Pulmonary artery endothelial cell (primary cell): Measurements from ENCODE around the gene ZNF440. TPM values are rescaled to one million over a fixed set of nuclear protein-coding genes. Genes with fewer than 3 reads are reported as not detected.
A peak's percentile ranks its signal among the peaks of the same experiment; 100 is the strongest.
"Not testable (repeated sequence)": the region's sequence is repeated elsewhere in the genome, so short reads cannot be mapped to it uniquely, and the experiment has no call there.

ENCODE experiments used
- DNase-seq: peaks from one replicate; pipeline ENCODE4 v3.0.0-alpha.2; 2011; ENCODE audit warnings: low read depth, low spot score
- total RNA-seq: library from RNA; depleted of rRNA; stranded (reverse); fragments of >200 nt; gene quantifications from 2 replicates; pipeline ENCODE4 v1.2.3, GENCODE V29; 2014

The ZNF440 gene
- total RNA-seq, 1 donor from 2014 or later = 6.3 TPM

- not testable (repeated sequence) for DNase-seq
Observed at GRCh38 chr19:11828957-11829876, 15.1 kb downstream of the ZNF440 start.

DNA sequence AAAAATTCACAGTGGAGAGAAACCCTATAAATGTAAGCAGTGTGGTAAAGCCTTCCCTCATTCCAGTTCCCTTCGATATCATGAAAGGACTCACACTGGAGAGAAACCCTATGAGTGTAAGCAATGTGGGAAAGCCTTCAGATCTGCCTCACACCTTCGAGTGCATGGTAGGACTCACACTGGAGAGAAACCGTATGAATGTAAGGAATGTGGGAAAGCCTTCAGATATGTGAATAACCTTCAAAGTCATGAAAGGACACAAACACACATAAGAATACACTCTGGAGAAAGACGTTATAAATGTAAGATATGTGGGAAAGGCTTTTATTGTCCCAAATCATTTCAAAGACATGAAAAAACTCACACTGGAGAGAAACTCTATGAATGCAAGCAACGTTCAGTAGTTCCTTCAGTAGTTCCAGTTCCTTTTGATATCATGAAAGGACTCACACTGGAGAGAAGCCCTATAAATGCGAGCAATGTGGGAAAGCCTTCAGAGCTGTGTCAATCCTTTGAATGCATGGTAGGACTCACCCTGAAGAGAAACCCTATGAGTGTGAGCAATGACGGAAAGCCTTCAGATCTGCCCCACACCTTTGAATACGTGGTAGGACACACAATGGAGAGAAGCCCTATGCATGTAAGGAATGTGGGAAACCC, 18.3 kb downstream of the ZNF440 start:
- no peak for DNase-seq

DNA sequence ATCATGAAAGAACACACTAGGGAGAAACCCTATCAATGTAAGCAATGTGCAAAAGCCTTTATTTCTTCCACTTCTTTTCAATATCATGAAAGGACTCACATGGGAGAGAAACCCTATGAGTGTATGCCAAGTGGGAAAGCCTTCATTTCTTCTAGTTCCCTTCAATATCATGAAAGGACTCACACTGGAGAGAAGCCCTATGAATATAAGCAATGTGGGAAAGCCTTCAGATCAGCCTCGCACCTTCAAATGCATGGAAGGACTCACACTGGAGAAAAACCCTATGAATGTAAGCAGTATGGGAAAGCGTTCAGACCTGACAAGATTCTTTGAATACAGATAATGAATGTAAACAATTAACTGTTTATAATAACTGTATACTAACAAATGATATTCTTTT, 19.5 kb downstream of the ZNF440 start:
- no peak for DNase-seq

GRCh38 chr19:11835626-11836066, 21.6 kb downstream of the ZNF440 start:
- DNase-seq = not testable (repeated sequence)

- DNase-seq = no peak
Observed at GRCh38 chr19:11843722-11844121, 29.6 kb downstream of the ZNF440 start.

DNA sequence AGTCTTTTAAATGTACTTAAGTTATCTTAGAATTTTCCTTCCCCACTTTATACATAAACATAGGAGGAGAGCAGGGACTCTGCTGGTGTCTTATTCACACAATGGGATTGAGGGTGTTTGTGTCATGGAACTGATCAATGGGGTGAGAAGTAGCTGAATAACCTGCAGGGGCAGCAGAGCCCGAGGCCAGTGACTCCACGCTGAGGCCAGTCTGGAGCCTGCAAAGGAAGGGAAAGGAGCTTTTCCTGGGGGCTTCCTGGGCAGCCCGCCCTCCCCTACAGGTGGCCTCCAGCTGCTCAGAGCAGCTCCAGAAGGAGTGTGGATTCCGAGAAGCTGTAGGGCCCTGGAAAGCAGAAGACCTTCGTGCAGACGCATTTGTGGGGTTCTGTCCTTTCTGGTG, 33.5 kb downstream of the ZNF440 start:
- DNase-seq = not testable (repeated sequence)

DNA sequence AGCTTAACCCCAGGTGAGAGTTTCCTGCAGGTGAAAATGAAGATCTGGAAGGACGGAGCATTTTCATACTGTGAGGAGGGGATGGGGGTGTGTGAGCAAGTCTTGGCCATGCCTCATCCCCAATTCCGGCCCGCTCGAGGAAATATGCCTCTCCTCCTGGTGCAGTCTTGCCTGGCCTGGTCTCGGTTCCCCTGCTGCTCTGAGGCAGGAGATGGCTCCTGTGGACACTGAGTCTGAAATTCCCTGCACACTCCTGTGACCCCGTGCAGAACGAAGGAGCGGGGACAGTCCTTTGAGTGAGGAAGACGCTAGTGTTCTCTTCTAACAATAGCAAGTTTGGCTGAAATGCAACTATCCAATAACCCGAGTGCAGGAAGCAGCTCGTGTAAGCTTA, 34.1 kb downstream of the ZNF440 start:
- no peak for DNase-seq

DNA sequence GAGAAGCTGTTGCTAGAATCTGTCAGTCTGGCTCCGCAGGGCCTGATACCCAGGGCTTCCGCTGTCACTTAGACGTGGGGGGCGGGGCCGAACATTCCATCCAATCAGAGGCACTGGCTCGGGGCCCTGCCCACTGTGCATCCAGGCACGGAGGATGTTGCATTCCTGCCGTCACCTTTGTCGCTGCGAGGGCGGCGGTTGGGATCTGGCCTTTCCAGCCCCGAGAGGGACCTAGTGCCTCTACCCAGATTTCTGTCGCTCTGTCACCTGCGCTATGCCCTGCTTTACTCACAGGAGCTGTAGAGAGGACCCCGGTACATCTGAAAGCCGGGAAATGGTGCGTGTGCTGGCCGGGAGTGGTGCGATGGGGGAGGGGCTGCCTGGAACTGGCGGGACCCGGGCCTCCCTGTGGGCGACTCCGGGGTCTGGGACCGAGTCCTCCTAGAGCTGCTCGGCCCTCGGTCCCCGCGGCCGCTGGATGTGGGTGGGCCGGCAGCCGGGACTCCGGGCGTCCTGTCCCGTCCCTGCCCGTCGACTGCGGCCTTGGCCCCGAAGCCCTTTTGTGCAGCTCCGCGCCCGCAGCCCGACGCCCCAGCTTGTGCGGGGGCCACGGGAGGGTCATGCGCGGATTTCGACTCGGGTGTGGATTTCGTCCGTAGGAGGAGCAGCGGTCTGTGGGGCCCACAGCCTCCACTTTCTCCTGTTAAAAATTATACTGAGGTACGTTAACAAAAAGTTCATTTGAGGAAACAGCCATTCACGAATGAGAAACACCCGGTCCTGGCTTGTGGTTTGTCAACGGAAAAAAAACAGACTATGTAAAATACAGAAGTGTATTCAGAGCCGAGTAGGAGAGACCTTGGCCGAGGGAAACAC, 34.8 kb downstream of the ZNF440 start, which contains the start of gene ZNF439:
Gene ZNF439, plus strand, starts transcription at position 133 of the 876 bp plus-strand sequence. Its CDS starts 142 bp downstream, at position 275.
- no peak for DNase-seq

GRCh38 chr19:11850289-11850688, 36.2 kb downstream of the ZNF440 start:
- DNase-seq = not testable (repeated sequence)

DNA sequence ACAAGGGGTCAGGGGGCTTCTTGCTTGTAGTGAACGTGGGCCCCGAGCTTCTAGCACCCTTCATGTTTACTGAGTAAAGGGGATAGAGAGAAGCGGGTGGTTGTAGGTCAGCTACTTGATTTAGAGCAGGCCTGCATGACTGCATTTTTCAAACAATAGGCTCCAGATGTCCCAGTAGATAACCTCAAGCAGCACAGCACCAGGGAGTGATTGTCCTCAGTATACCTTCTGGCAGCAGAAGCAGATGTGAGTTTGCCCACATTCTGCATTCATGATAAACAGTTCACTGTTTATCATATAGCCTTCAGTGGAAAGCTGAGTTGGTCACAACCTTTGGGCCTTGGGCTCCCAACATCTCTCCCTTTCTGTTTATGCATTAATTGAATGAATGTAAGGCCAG, 39.3 kb downstream of the ZNF440 start:
- no peak for DNase-seq

DNA sequence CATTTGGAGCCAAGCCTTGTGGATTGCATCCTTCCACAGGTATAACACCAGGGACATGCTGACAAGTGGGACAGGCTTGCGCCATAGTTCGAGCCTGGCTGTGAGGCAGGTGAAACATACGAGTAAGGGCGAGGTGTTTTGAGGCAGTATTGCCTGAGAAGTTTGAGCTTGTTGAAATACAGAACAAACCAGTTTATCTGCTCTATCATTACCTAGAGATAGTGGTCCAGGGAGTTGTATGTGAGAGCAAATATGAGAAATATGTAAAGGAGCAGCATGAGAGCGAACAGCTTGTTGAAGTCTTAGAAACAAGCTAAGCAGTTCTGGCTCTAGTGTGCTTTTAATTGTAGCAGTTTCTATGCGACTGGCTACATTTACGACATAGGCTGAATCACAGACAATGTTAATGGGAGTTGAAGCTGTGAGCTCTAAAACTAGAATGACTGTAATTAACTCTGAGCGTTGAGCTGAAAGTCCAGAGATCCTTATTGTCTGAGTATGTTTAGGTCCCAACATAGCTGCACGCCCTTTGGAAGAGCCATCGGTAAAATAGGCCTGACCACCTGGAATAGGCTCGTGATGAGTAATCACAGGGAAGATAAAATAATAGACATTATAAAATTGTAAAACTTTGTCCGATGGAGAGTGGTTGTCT, 42.6 kb downstream of the ZNF440 start:
- no peak for DNase-seq

- DNase-seq = no peak
Observed at GRCh38 chr19:11860721-11861120, 46.6 kb downstream of the ZNF440 start.

GRCh38 chr19:11861301-11861700, 47.2 kb downstream of the ZNF440 start:
- no peak for DNase-seq

DNA sequence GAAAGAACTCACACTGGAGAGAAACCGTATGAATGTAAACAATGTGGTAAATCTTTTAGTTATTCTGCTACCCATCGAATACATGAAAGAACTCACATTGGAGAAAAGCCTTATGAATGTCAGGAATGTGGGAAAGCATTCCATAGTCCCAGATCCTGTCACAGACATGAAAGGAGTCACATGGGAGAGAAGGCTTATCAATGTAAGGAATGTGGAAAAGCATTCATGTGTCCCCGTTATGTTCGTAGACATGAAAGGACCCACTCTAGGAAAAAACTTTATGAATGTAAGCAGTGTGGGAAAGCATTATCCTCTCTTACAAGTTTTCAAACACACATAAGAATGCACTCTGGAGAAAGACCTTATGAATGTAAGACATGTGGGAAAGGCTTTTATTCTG, 53.7 kb downstream of the ZNF440 start:
- not testable (repeated sequence) for DNase-seq

GRCh38 chr19:11868188-11868587, 54.1 kb downstream of the ZNF440 start:
- DNase-seq = no peak

DNA sequence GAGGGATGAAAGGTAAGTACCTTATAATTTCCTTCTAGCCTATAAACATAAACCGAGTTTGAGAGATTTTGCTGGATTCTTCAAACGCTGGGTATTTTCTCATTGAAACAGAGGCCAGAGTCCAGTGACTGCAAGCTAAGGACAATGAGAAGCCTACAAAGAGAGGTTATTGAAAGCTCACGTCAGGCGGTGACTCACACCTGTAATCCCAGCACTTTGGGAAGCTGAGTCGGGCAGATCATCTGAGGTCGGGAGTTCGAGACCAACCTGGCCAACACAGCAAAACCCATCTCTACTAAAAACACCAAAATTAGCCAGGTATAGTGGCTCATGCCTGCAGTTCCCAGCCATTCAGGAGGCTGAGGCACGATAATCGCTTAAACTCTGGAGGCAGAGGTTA, 58.6 kb downstream of the ZNF440 start:
- no peak for DNase-seq

DNA sequence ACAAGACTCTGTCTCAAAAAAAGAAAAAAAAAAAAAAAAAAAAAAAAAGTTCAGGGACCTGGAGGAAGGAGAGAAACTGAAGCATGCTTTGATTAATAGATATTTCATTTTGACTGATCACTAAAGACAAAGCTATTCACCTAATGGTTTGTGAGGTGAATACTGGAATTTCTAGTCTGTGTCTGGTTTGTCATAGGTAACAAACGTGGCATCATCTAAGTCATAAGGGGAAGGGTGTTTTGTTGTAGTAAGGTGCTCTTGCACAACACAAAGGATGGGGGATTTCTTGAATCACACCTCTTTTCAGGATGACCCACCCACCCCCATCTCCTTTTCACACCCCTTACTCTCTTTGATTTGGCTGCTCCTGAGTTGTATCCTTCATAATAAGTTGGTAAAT, 59.7 kb downstream of the ZNF440 start:
- no peak for DNase-seq

- not testable (repeated sequence) for DNase-seq
Observed at GRCh38 chr19:11879687-11880266, 65.7 kb downstream of the ZNF440 start.

DNA sequence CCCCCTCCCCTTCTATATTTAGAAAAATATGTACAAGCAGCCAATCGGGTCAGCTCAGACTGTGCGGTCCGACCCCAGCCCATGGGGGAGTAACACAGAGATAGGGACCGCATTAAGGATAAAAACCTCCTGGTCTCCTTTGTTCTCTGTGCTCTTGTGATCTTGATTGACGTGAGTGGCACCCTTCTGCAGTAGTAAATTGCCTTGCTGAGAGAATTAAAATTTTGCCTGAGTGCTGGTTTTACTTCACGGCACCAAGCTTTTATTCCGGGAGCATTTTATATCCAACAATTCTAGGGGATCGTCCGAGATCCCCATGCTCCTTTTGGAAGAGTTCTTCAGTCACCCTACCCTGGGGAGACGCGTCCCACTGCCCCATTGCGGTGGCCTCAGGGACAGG, 66.5 kb downstream of the ZNF440 start:
- DNase-seq = no peak

DNA sequence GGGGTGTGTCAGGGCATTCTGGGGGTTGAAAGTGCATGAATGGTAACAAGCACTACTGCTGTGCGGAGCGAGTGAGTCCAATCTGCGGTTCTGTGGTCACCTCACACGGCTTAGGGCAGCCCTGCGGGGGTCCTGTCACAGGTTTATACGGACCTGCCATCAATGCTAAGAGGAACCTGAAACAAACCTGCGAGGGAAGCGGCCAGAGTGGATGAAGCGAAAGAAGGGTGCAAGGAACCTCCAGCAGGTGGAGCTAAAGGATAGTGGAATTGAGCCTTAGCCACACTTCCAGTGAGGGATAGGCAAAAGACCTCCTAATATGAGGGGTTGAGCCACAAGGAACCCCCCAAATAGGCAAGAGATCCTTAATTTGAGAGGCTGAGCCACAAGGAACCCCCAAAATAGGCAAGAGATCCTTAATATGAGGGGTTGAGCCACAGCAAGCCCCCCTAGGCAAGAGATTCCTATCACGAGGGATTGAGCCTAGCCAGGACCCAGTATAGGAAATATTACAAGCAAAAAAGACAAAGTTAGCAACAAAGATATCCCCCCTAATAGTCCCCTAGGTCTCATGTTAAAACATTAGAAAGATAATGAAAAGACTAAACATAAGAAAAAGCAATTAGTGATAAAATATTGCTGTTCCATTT, 67.2 kb downstream of the ZNF440 start:
- peak; percentile 15 for DNase-seq
